H9 (cell line): ENCODE results near the gene KIRREL3. TPM values are rescaled to one million over a fixed set of nuclear protein-coding genes. Genes with fewer than 3 reads are reported as not detected.

Source experiments
- DNase-seq: peaks from one replicate; pipeline ENCODE4 v3.0.0-alpha.2; 2017
- H2AFZ ChIP-seq: one replicate; pipeline ENCODE4 v1.6.1; 2013; ENCODE audit warnings: mild to moderate bottlenecking, low read length, control low read depth, moderate library complexity
- H2AK5ac ChIP-seq: 2 replicates; pipeline ENCODE4 v1.6.1; 2013; ENCODE audit warnings: low read length, control low read depth, mixed read lengths; ENCODE audit not compliant: insufficient read length
- H2BK120ac ChIP-seq: one replicate; pipeline ENCODE4 v1.6.1; 2013; ENCODE audit warnings: low read depth, mild to moderate bottlenecking, low read length, control low read depth, inconsistent platforms; ENCODE audit not compliant: poor library complexity, severe bottlenecking
- H2BK12ac ChIP-seq: 2 replicates; pipeline ENCODE4 v1.6.1; 2013; ENCODE audit warnings: low read length, control low read depth, mixed read lengths, low read depth; ENCODE audit not compliant: insufficient read length
- H2BK15ac ChIP-seq: 2 replicates; pipeline ENCODE4 v1.6.1; 2013; ENCODE audit warnings: low read depth, low read length, control low read depth
- H2BK20ac ChIP-seq: one replicate; pipeline ENCODE4 v1.6.1; 2013; ENCODE audit warnings: low read depth, mild to moderate bottlenecking, low read length, control low read depth, inconsistent platforms; ENCODE audit not compliant: poor library complexity, severe bottlenecking
- H2BK5ac ChIP-seq: 2 replicates; pipeline ENCODE4 v1.6.1; 2013; ENCODE audit warnings: low read length, control low read depth, mixed read lengths; ENCODE audit not compliant: insufficient read length
- H3K14ac ChIP-seq: 2 replicates; pipeline ENCODE4 v1.6.1; 2013; ENCODE audit warnings: low read length, control low read depth; ENCODE audit not compliant: insufficient read depth
- H3K18ac ChIP-seq: 2 replicates; pipeline ENCODE4 v1.6.1; 2013; ENCODE audit warnings: low read depth, mild to moderate bottlenecking, mixed read lengths, low read length, control low read depth; ENCODE audit not compliant: insufficient read length
- H3K23ac ChIP-seq: 2 replicates; pipeline ENCODE4 v1.6.1; 2013; ENCODE audit warnings: low read length, control low read depth, mixed read lengths, low read depth; ENCODE audit not compliant: insufficient read length
- H3K23me2 ChIP-seq: 2 replicates; pipeline ENCODE4 v1.6.1; 2013; ENCODE audit warnings: low read depth, mild to moderate bottlenecking, mixed read lengths, low read length, control low read depth; ENCODE audit not compliant: insufficient read length, poor library complexity, severe bottlenecking
- H3K27ac ChIP-seq: 2 replicates; pipeline ENCODE4 v1.5.1; 2013; ENCODE audit warnings: low read length, control low read depth, mixed read lengths, low read depth; ENCODE audit not compliant: insufficient read length
- H3K27me3 ChIP-seq: 2 replicates; pipeline ENCODE4 v1.6.1; 2013; ENCODE audit warnings: low read length, control low read depth, inconsistent platforms; ENCODE audit not compliant: insufficient read depth
- H3K4ac ChIP-seq: 2 replicates; pipeline ENCODE4 v1.6.1; 2013; ENCODE audit warnings: low read depth, mild to moderate bottlenecking, control low read depth, inconsistent platforms, low read length, moderate library complexity
- H3K4me1 ChIP-seq: 2 replicates; pipeline ENCODE4 v1.6.1; 2013; ENCODE audit warnings: low read length, control low read depth, inconsistent platforms; ENCODE audit not compliant: insufficient read depth
- H3K4me2 ChIP-seq: 2 replicates; pipeline ENCODE4 v1.6.1; 2013; ENCODE audit warnings: low read length, control low read depth, mixed read lengths; ENCODE audit not compliant: insufficient read length, insufficient read depth
- H3K56ac ChIP-seq: 2 replicates; pipeline ENCODE4 v1.6.1; 2013; ENCODE audit warnings: low read depth, mild to moderate bottlenecking, mixed read lengths, low read length, control low read depth; ENCODE audit not compliant: insufficient read length
- H3K79me1 ChIP-seq: 2 replicates; pipeline ENCODE4 v1.6.1; 2013; ENCODE audit warnings: low read depth, mild to moderate bottlenecking, moderate library complexity, low read length, control low read depth, inconsistent platforms; ENCODE audit not compliant: insufficient read depth, poor library complexity, severe bottlenecking
- H3K79me2 ChIP-seq: 2 replicates; pipeline ENCODE4 v1.6.1; 2013; ENCODE audit warnings: low read length, control low read depth, inconsistent platforms; ENCODE audit not compliant: insufficient read depth
- H3K9ac ChIP-seq: 2 replicates; pipeline ENCODE4 v1.6.1; 2013; ENCODE audit warnings: low read length, control low read depth, mixed read lengths; ENCODE audit not compliant: insufficient read length; ENCODE audit errors: extremely low read depth
- H3K9me3 ChIP-seq: one replicate; pipeline ENCODE4 v1.6.1; 2013; ENCODE audit warnings: low read depth, low read length, inconsistent platforms; ENCODE audit not compliant: control insufficient read depth
- H3T11ph ChIP-seq: one replicate; pipeline ENCODE4 v1.6.1; 2013; ENCODE audit warnings: mild to moderate bottlenecking, low read length, control low read depth, inconsistent platforms
- H4K20me1 ChIP-seq: one replicate; pipeline ENCODE4 v1.6.1; 2013; ENCODE audit not compliant: control insufficient read depth, insufficient read length, insufficient read depth
- H4K5ac ChIP-seq: 2 replicates; pipeline ENCODE4 v1.6.1; 2013; ENCODE audit warnings: low read depth, mild to moderate bottlenecking, mixed read lengths, low read length, control low read depth; ENCODE audit not compliant: insufficient read length
- H4K8ac ChIP-seq: replicated peaks from 2 replicates; pipeline ENCODE4 v1.6.1; 2013; ENCODE audit warnings: low read length, control low read depth, mixed read lengths, low read depth; ENCODE audit not compliant: insufficient read length
- H4K91ac ChIP-seq: 2 replicates; pipeline ENCODE4 v1.6.1; 2013; ENCODE audit warnings: low read depth, mild to moderate bottlenecking, moderate library complexity, mixed read lengths, low read length, control low read depth; ENCODE audit not compliant: insufficient read length
- H3K27ac Mint-ChIP-seq, 3 experiments: 2 replicates in 2 of 3; 3 replicates in 1 of 3; pipeline ENCODE4 v1.8.0; 2020 to 2021; ENCODE audit warnings: mixed read lengths in 3 of 3, mild to moderate bottlenecking in 1 of 3, moderate library complexity in 1 of 3
- H3K27me3 Mint-ChIP-seq: 2 replicates; pipeline ENCODE4 v1.8.0; 2021; ENCODE audit warnings: low read depth, mild to moderate bottlenecking, moderate library complexity, mixed read lengths
- H3K36me3 Mint-ChIP-seq, 3 experiments: 2 replicates in 2 of 3; 3 replicates in 1 of 3; pipeline ENCODE4 v1.8.0; 2020 to 2021; ENCODE audit warnings: low read depth in 3 of 3, mixed read lengths in 3 of 3; ENCODE audit not compliant: insufficient read depth in 1 of 3
- H3K4me1 Mint-ChIP-seq, 2 experiments: 2 replicates each; pipeline ENCODE4 v1.8.0; 2020; ENCODE audit warnings: mixed read lengths in 2 of 2
- H3K4me3 Mint-ChIP-seq, 2 experiments: 2 replicates in 1 of 2; 3 replicates in 1 of 2; pipeline ENCODE4 v1.8.0; 2020 to 2021; ENCODE audit warnings: mild to moderate bottlenecking in 2 of 2, mixed read lengths in 2 of 2, moderate library complexity in 1 of 2
- H3K9me3 Mint-ChIP-seq, 2 experiments: 2 replicates in 1 of 2; 3 replicates in 1 of 2; pipeline ENCODE4 v1.8.0; 2020; ENCODE audit warnings: mild to moderate bottlenecking in 2 of 2, mixed read lengths in 2 of 2, moderate library complexity in 1 of 2
- WGBS: extraction: QIAGEN DNeasy Blood & Tissue Kit; methylation state at CpG from one replicate; pipeline ENCODE4 v1.1.7; 2013; ENCODE audit warnings: missing lambda C conversion rate, low lambda C conversion rate, mixed read lengths; ENCODE audit not compliant: insufficient read length; ENCODE audit errors: extremely low coverage; 5-methylcytosine and 5-hydroxymethylcytosine counted together
- total RNA-seq: library from RNA; stranded (reverse); gene quantifications from 2 replicates; pipeline ENCODE4 v1.2.1, GENCODE V29; 2021
- TF ChIP-seq, protein P1 (sequence below): fragments of 200-600 bp; sonication (generic); conservative IDR thresholded peaks from 3 replicates; pipeline ENCODE4 v1.8.0; 2021; ENCODE audit warnings: antibody characterized with exemption, mild to moderate bottlenecking

The KIRREL3 gene
- total RNA-seq, 1 experiment from 2014 or later = 0.17 TPM

DNA sequence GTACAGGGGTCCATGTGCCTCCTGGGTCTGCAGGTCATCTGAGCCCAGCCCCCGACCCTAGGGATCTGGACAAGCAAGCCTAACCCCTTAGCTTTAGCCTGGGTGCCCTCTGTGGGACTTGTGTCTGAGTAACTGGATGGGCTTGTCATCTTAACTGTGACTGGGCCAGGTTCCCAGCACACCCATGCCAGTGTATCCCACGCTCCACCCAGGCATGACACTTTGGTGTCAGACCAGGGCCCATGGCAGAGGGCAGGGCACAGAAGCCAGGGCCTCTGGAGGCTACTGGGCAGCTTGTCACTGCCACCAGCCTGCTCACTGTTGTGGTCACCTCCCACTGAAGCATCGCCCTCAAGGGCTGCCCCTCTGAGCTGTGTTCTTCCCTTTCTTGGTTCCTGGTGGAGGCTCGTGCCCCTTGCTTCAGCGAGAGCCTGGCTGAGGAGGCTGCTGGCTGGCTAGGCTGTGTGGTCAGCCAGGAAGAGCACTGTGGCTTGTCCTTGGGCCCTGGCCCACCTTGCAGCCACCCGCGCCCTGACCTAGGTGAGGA is 564.3 kb downstream of the KIRREL3 start:
- Histone ChIP-seq H2BK12ac (no peak overlapping the region), H3K56ac (no peak overlapping the region), H3K9ac (no peak overlapping the region), H3K79me2 (no peaks in the 10 kb centered on the region; the same call in 1 of the 2 replicates), H3K27ac (no peak overlapping the region), H3K4ac (no peak overlapping the region), H2AFZ (no peak overlapping the region), H2BK20ac (no peak overlapping the region), H2BK120ac (no peak overlapping the region), H3K14ac (no peak overlapping the region), H4K91ac (no peak overlapping the region), H4K8ac (no peak overlapping the region), H2BK5ac (no peak overlapping the region), H3K23me2 (no peaks in the 10 kb centered on the region), H2AK5ac (no peak overlapping the region), H3T11ph (no peak overlapping the region), H3K4me1 (peaks cover 1% of the 10 kb centered on the region; the same call in 1 of the 2 replicates), H3K4me2 (no peak overlapping the region), H4K20me1 (no peaks in the 10 kb centered on the region), H3K9me3 (no peaks in the 10 kb centered on the region), H4K5ac (no peak overlapping the region), H3K23ac (no peak overlapping the region), H3K18ac (no peak overlapping the region), H3K79me1 (no peaks in the 10 kb centered on the region), H2BK15ac (no peak overlapping the region), H3K27me3 (no peaks in the 10 kb centered on the region)
- no peak for DNase-seq
- peaks cover 23 to 29% of the 10 kb centered on the region in 2 experiments for H3K4me1 Mint-ChIP-seq
- no peak overlapping the region for H3K4me3 Mint-ChIP-seq
- no CpG with 5 or more reads among the region's 7 CpGs for WGBS
- TF ChIP-seq, protein P1, sequence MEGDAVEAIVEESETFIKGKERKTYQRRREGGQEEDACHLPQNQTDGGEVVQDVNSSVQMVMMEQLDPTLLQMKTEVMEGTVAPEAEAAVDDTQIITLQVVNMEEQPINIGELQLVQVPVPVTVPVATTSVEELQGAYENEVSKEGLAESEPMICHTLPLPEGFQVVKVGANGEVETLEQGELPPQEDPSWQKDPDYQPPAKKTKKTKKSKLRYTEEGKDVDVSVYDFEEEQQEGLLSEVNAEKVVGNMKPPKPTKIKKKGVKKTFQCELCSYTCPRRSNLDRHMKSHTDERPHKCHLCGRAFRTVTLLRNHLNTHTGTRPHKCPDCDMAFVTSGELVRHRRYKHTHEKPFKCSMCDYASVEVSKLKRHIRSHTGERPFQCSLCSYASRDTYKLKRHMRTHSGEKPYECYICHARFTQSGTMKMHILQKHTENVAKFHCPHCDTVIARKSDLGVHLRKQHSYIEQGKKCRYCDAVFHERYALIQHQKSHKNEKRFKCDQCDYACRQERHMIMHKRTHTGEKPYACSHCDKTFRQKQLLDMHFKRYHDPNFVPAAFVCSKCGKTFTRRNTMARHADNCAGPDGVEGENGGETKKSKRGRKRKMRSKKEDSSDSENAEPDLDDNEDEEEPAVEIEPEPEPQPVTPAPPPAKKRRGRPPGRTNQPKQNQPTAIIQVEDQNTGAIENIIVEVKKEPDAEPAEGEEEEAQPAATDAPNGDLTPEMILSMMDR = no peak
- H3K27me3 Mint-ChIP-seq = peaks cover 2% of the 10 kb centered on the region
- H3K27ac Mint-ChIP-seq = no peak overlapping the region; a peak in 1 of 7 replicates
- no peaks in the 10 kb centered on the region for H3K9me3 Mint-ChIP-seq
- no peaks in the 10 kb centered on the region for H3K36me3 Mint-ChIP-seq
